K562 (cell line): ENCODE measurements around the gene RNASE13. TPM values are rescaled to one million over a fixed set of nuclear protein-coding genes. Genes with fewer than 3 reads are reported as not detected.

Experiments
- ATAC-seq: fragments of 200-7000 bp; cut with Tn5 transposase; 3 replicates; pipeline ENCODE4 v1.9.1; 2020; ENCODE audit warnings: moderate library complexity
- BruUV-seq: library from RNA; stranded (reverse); fragments of 400-500 nt; replicated peaks from 2 replicates; lab custom pipeline; 2021; lab: Mats Ljungman, UMichigan
- CTCF ChIA-PET: fragments of 300-600 bp; formaldehyde crosslinking; extraction: SDS; loops from one replicate; lab custom pipeline; 2021; ENCODE audit warnings: low intra/inter-chr PET ratio; lab: Yijun Ruan, JAX
- POLR2A ChIA-PET: fragments of 300-600, 350-650 bp; sonication (Branson Sonifier 250); formaldehyde crosslinking; extraction: SDS; loops from one replicate; lab custom pipeline; 2021; ENCODE audit warnings: antibody characterized with exemption, inconsistent platforms; lab: Yijun Ruan, JAX
- DNase-seq, 4 experiments: peaks; one replicate each; pipeline versions ENCODE4 v3.0.0 to v3.0.0-alpha.2; 2011 to 2018; ENCODE audit warnings: low spot score in 3 of 4, mixed read lengths in 3 of 4; ENCODE audit errors: extremely low read depth in 1 of 4
- FAIRE-seq: peaks from 2 replicates; lab custom pipeline; 2011; peaks lifted over from hg19 to GRCh38; lab: Jason Lieb, UNC
- H2AFZ ChIP-seq: 2 replicates; pipeline ENCODE4 v1.6.0; 2011; ENCODE audit warnings: low read depth, low read length, control low read depth, inconsistent platforms
- H3K27ac ChIP-seq: fragments of 200-600 bp; 3 replicates; pipeline ENCODE4 v1.8.0; 2011; ENCODE audit warnings: low read depth, mild to moderate bottlenecking, control low read depth, inconsistent platforms, low read length, moderate library complexity, mixed read lengths; ENCODE audit errors: extremely low read depth
- H3K27me3 ChIP-seq, 2 experiments: fragments of 300-600 bp in 1 of 2; 2 replicates in 1 of 2; 3 replicates in 1 of 2; pipeline versions ENCODE4 v1.6.0 to v1.8.0; 2011; ENCODE audit warnings: inconsistent platforms in 2 of 2, low read length in 2 of 2, mild to moderate bottlenecking in 1 of 2, mixed read lengths in 1 of 2, moderate library complexity in 1 of 2; ENCODE audit not compliant: control insufficient read depth in 2 of 2, insufficient read depth in 2 of 2
- H3K36me3 ChIP-seq: fragments of 300-600 bp; 3 replicates; pipeline ENCODE4 v1.8.0; 2011; ENCODE audit warnings: mild to moderate bottlenecking, low read length, inconsistent platforms; ENCODE audit not compliant: control insufficient read depth, insufficient read depth
- H3K4me1 ChIP-seq, 2 experiments: fragments of 200-600 bp in 1 of 2; replicated peaks in 1 of 2; 2 replicates in 1 of 2; 3 replicates in 1 of 2; pipeline versions ENCODE4 v1.5.1 to v1.8.0; 2011; ENCODE audit warnings: inconsistent platforms in 2 of 2, low read length in 2 of 2, mild to moderate bottlenecking in 1 of 2, mixed read lengths in 1 of 2, moderate library complexity in 1 of 2; ENCODE audit not compliant: control insufficient read depth in 2 of 2, insufficient read depth in 2 of 2
- H3K4me2 ChIP-seq: 2 replicates; pipeline ENCODE4 v1.6.1; 2011; ENCODE audit warnings: low read length, control low read depth, inconsistent platforms, mixed read lengths; ENCODE audit not compliant: insufficient read depth
- H3K4me3 ChIP-seq: fragments of 200-600 bp; sonication (generic), shearing (Covaris generic); 2 replicates; pipeline ENCODE4 v1.5.1; 2016; ENCODE audit warnings: control low read depth, inconsistent platforms
- H3K79me2 ChIP-seq: fragments of 200-600 bp; 3 replicates; pipeline ENCODE4 v1.8.0; 2011; ENCODE audit warnings: low read length, inconsistent platforms; ENCODE audit not compliant: control insufficient read depth, insufficient read depth
- H3K9ac ChIP-seq, 2 experiments: 2 replicates each; pipeline versions ENCODE4 v1.6.0 to v1.6.1; 2011; ENCODE audit warnings: low read depth in 2 of 2, low read length in 2 of 2, control low read depth in 1 of 2, inconsistent platforms in 1 of 2, mild to moderate bottlenecking in 1 of 2, mixed read lengths in 1 of 2; ENCODE audit not compliant: insufficient read depth in 1 of 2
- H3K9me1 ChIP-seq: one replicate; pipeline ENCODE4 v1.6.0; 2011; ENCODE audit warnings: inconsistent platforms, mild to moderate bottlenecking, low read length, moderate library complexity; ENCODE audit not compliant: control insufficient read depth, insufficient read depth
- H3K9me3 ChIP-seq: replicated peaks from 2 replicates; pipeline ENCODE4 v1.5.1; 2011; ENCODE audit warnings: low read depth, low read length, inconsistent platforms; ENCODE audit not compliant: control insufficient read depth, insufficient read depth
- H4K20me1 ChIP-seq: replicated peaks from 2 replicates; pipeline ENCODE4 v1.6.1; 2011; ENCODE audit warnings: low read length, inconsistent platforms, mixed read lengths; ENCODE audit not compliant: control insufficient read depth, insufficient read depth
- ARID1B ChIP-seq: fragments of 450-650 bp; IDR thresholded peaks from 2 replicates; pipeline ENCODE4 v1.6.1; 2016; ENCODE audit warnings: antibody characterized with exemption, mild to moderate bottlenecking, inconsistent platforms
- BDP1 ChIP-seq: IDR thresholded peaks from 3 replicates; pipeline ENCODE4 v1.6.1; 2011; ENCODE audit not compliant: insufficient read length, insufficient read depth
- DACH1 ChIP-seq: fragments of 450-650 bp; IDR thresholded peaks from 2 replicates; pipeline ENCODE4 v1.6.1; 2018; ENCODE audit not compliant: partially characterized antibody
- ETS1 ChIP-seq: conservative IDR thresholded peaks from 2 replicates; pipeline ENCODE4 v1.6.1; 2011; ENCODE audit warnings: low read depth, mild to moderate bottlenecking, low read length; ENCODE audit not compliant: control insufficient read depth
- ILK ChIP-seq: fragments of 450-650 bp; IDR thresholded peaks from 2 replicates; pipeline ENCODE4 v1.6.1; 2016; ENCODE audit warnings: missing genetic modification characterization, low read depth, mild to moderate bottlenecking, missing compliant biosample characterization, moderate library complexity, borderline replicate concordance
- MTA1 ChIP-seq: fragments of 450-650 bp; IDR thresholded peaks from 2 replicates; pipeline ENCODE4 v1.6.1; 2017; ENCODE audit warnings: borderline replicate concordance
- NKRF ChIP-seq: fragments of 450-650 bp; IDR thresholded peaks from 2 replicates; pipeline ENCODE4 v1.6.1; 2016; ENCODE audit warnings: borderline replicate concordance
- OTX1 ChIP-seq: fragments of 450-650 bp; formaldehyde crosslinking; IDR thresholded peaks from 2 replicates; pipeline ENCODE4 v1.4.0; 2022; ENCODE audit warnings: mild to moderate bottlenecking
- RNF2 ChIP-seq: sonication (generic); IDR thresholded peaks from 2 replicates; pipeline ENCODE4 v1.6.1; 2016
- SAP30 ChIP-seq: fragments of 200-600 bp; sonication (generic); IDR thresholded peaks from 2 replicates; pipeline ENCODE4 v1.6.1; 2012; ENCODE audit warnings: borderline replicate concordance, low read depth, mild to moderate bottlenecking, moderate library complexity, low read length, control low read depth, inconsistent platforms; ENCODE audit not compliant: insufficient read depth, poor library complexity, severe bottlenecking
- WGBS: fragments of 100-300 bp; shearing (Covaris generic); methylation state at CpG from one replicate; pipeline ENCODE4 v1.1.6; 2016; ENCODE audit warnings: low coverage, mixed read lengths; ENCODE audit not compliant: insufficient coverage; ENCODE audit errors: missing lambda C conversion rate; 5-methylcytosine and 5-hydroxymethylcytosine counted together
- in situ Hi-C: fragments of 300-500 bp; cut with MboI; formaldehyde crosslinking; loops from 4 replicates; pipeline ENCODE4 v1.15.0; 2018; ENCODE audit warnings: inconsistent platforms, mixed read lengths
- intact Hi-C: fragments of 100-400 bp; cut with micrococcal nuclease; formaldehyde crosslinking; loops from 2 replicates; pipeline ENCODE4 v1.14.2; 2022
- polyA plus RNA-seq, 8 experiments: library from polyadenylated mRNA; depleted of rRNA in 4 of 8; stranded (reverse) in 5 of 8; unstranded in 3 of 8; fragments of >200 nt; fragmentation: Nextera tagmentation in 2 of 8; fragmentation: Illumina TruSeq in 1 of 8; extraction: Ambion mirVana in 2 of 8; extraction: Trizol in 1 of 8; gene quantifications; 2 replicates each; pipeline versions ENCODE4 v1.2.1 to v1.2.3, GENCODE V29; 2011 to 2014; ENCODE audit warnings: inconsistent platforms in 1 of 8, missing spikeins in 1 of 8
- total RNA-seq, 7 experiments: library from RNA; depleted of rRNA in 6 of 7; stranded (reverse); fragments of >200 nt in 6 of 7; fragmentation: Illumina TruSeq in 2 of 7; extraction: Trizol in 2 of 7; gene quantifications; 2 replicates each; pipeline versions ENCODE4 v1.2.1 to v1.2.3, GENCODE V29; 2011 to 2021; ENCODE audit warnings: low replicate concordance in 1 of 7
- TF ChIP-seq, protein P1 (sequence below): fragments of 450-650 bp; formaldehyde crosslinking; IDR thresholded peaks from 2 replicates; pipeline ENCODE4 v1.4.0; 2020; ENCODE audit warnings: mild to moderate bottlenecking, moderate library complexity

RNASE13 gene
- total and polyA plus RNA-seq, 9 of the 15 experiments (the other 6 are each of a cell fraction or from before 2014, with no cell fraction given): not detected

DNA sequence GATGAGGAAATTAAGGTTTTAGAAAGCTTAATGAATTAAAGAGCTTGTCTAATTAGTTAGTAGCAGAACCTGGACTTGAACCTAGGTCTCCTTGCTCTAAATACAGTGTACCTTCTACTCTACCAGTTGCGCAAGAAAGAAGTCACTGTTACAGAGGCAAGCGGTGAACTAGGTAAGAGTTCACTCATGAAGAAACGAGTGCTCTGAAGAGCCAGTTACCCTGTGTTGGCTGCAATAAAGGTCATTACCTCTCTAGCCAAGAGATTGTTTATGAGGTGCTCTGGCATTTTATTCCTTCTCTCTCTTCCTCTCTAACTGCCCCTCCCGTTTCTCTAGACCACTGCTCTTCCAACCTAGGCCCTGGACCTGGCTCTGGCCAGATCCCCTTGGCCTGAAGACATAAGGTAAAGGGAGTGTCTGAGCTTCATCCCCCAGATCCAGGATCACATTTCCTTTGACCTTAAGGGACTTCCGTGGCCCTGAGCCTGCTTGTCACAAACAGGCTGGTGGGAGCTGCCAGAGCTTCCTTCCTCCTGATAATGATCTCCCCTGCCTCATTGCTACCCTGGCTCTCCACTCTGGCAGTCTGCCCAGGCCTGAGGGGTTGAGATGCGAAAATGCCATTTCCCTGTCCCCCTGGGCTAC is 9.5 kb upstream of the RNASE13 start (continued):
- TF ChIP-seq DACH1 (peak; percentile 21), RNF2 (peak; percentile 67; the same call in 1 of the 2 replicates), ARID1B (peak; percentile 70), MTA1 (no peak)

GRCh38 chr14:21043387-21043973 is 8.9 kb upstream of the RNASE13 start:
- in situ Hi-C loops: no loop called here
- no peak for FAIRE-seq

More at GRCh38 chr14:21043387-21043973, 8.9 kb upstream of the RNASE13 start:
- BruUV-seq: no TSS peak
- no peak overlapping the region for H3K9ac ChIP-seq
- H3K9me3 ChIP-seq: no peaks in the 10 kb centered on the region
- CTCF ChIA-PET: interaction anchor here (0.9 kb wide), 1 partner anchor 29 kb away, joined by 3 read pairs; no protein-coding TSS in a partner anchor
- TF ChIP-seq BDP1 (no peak), ETS1 (no peak), ILK (no peak), SAP30 (no peak), NKRF (no peak), OTX1 (no peak)
- TF ChIP-seq, protein P1, sequence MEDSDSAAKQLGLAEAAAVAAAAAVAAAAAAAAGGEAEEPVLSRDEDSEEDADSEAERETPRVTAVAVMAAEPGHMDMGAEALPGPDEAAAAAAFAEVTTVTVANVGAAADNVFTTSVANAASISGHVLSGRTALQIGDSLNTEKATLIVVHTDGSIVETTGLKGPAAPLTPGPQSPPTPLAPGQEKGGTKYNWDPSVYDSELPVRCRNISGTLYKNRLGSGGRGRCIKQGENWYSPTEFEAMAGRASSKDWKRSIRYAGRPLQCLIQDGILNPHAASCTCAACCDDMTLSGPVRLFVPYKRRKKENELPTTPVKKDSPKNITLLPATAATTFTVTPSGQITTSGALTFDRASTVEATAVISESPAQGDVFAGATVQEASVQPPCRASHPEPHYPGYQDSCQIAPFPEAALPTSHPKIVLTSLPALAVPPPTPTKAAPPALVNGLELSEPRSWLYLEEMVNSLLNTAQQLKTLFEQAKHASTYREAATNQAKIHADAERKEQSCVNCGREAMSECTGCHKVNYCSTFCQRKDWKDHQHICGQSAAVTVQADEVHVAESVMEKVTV: no peak
- 70% methylated on average over 2 of the region's 2 CpGs for WGBS
- ATAC-seq (no peak), DNase-seq (no peak)
- no peaks in the 10 kb centered on the region for H4K20me1 ChIP-seq
- no peak overlapping the region for H3K4me3 ChIP-seq
- peak overlapping the region; percentile 86 for H2AFZ ChIP-seq
- peaks cover 5 to 21% of the 10 kb centered on the region in 2 experiments; a peak in 4 of 5 replicates for H3K4me1 ChIP-seq
- no peak overlapping the region; the same call in 1 of the 2 replicates for H3K4me2 ChIP-seq
- POLR2A ChIA-PET: interaction anchor here (0.7 kb wide), 1 partner anchor 28 kb away, joined by 3 read pairs; no protein-coding TSS in a partner anchor
- H3K27me3 ChIP-seq: no peaks in the 10 kb centered on the region
- H3K79me2 ChIP-seq: no peaks in the 10 kb centered on the region
- intact Hi-C loops: loop anchor here (5.0 kb wide), 1 partner anchor 186 kb away; no protein-coding TSS in a partner anchor
- H3K36me3 ChIP-seq: no peaks in the 10 kb centered on the region
- H3K9me1 ChIP-seq: no peaks in the 10 kb centered on the region
- H3K27ac ChIP-seq: no peak overlapping the region
